ENCODE data around the gene SMCO2. TPM values are rescaled to one million over a fixed set of nuclear protein-coding genes. Genes with fewer than 3 reads are reported as not detected.

SMCO2 gene
- total RNA-seq, 1 experiment from 2014 or later: 0.36 TPM

DNA sequence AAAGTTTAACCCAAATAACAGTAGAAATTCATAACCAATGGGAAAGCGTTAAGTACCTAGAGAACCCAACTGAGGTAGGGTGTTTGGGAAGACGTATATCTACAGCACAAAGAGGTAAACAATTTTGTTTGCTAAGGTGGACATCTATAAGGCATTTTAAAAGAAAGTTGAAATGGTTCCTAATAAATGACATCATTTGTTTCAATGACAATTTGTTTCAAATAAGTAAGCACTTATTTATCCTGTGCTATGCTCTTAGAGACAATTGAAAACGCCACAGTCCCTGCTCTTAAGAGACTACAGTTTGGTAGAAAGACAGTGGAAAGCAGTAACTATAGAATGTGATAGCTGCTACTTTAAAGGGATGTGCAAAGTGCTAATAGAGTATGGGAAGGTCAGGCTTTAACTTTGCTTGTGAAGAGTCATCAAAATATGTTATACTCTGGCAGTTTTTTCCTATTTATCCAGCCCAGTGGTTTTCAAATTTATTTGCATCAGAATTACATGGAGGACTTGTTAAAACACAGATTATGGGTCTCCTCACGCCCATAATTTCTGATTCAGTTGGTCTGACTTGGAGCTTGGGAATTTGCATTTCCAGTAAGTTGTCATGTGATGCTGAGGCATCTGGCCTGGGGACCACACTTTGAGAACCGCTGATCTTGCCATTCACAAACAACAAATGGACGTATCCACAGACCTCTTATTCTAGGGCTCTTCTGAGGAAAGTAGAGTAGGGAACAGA lies 19.6 kb upstream of the SMCO2 start:
- H3K27ac ChIP-seq (ENCODE audit: low read length): no peak overlapping the region
- intact Hi-C loops (cut with micrococcal nuclease; ENCODE audit: unreplicated experiment): no loop called here
- no peak overlapping the region for H3K4me3 ChIP-seq (ENCODE audit: low read depth in 2 of 2, low read length in 2 of 2)
- H3K4me1 ChIP-seq (ENCODE audit: control insufficient read depth, insufficient read depth, low read length): no peaks in the 10 kb centered on the region
- DNase-seq (ENCODE audit: low read depth, low spot score) (no peak), ATAC-seq (no peak)
- no peaks in the 10 kb centered on the region for H3K9me3 ChIP-seq (ENCODE audit: control insufficient read depth, insufficient read depth, low read depth, low read length)
- no peaks in the 10 kb centered on the region for H3K36me3 ChIP-seq (ENCODE audit: control insufficient read depth, insufficient read depth, low read length)
- CTCF ChIA-PET: interaction anchor here (0.6 kb wide), 1 partner anchor 239 kb away, joined by 3 read pairs; no protein-coding TSS in a partner anchor
- no TSS peak for BruUV-seq (replicated peaks)
- TF ChIP-seq SIN3A (IDR thresholded peaks at IDR 0.05; ENCODE audit: borderline replicate concordance, insufficient read depth, low read depth, low read length) (no peak), POLR2AphosphoS5 (IDR thresholded peaks at IDR 0.05; ENCODE audit: low read depth, low read length) (no peak), TCF7L2 (IDR thresholded peaks at IDR 0.05; ENCODE audit: low read depth, low read length) (no peak)
- TF ChIP-seq, protein P1, sequence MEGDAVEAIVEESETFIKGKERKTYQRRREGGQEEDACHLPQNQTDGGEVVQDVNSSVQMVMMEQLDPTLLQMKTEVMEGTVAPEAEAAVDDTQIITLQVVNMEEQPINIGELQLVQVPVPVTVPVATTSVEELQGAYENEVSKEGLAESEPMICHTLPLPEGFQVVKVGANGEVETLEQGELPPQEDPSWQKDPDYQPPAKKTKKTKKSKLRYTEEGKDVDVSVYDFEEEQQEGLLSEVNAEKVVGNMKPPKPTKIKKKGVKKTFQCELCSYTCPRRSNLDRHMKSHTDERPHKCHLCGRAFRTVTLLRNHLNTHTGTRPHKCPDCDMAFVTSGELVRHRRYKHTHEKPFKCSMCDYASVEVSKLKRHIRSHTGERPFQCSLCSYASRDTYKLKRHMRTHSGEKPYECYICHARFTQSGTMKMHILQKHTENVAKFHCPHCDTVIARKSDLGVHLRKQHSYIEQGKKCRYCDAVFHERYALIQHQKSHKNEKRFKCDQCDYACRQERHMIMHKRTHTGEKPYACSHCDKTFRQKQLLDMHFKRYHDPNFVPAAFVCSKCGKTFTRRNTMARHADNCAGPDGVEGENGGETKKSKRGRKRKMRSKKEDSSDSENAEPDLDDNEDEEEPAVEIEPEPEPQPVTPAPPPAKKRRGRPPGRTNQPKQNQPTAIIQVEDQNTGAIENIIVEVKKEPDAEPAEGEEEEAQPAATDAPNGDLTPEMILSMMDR (IDR thresholded peaks at IDR 0.05): no peak
- TF ChIP-seq, protein P2, sequence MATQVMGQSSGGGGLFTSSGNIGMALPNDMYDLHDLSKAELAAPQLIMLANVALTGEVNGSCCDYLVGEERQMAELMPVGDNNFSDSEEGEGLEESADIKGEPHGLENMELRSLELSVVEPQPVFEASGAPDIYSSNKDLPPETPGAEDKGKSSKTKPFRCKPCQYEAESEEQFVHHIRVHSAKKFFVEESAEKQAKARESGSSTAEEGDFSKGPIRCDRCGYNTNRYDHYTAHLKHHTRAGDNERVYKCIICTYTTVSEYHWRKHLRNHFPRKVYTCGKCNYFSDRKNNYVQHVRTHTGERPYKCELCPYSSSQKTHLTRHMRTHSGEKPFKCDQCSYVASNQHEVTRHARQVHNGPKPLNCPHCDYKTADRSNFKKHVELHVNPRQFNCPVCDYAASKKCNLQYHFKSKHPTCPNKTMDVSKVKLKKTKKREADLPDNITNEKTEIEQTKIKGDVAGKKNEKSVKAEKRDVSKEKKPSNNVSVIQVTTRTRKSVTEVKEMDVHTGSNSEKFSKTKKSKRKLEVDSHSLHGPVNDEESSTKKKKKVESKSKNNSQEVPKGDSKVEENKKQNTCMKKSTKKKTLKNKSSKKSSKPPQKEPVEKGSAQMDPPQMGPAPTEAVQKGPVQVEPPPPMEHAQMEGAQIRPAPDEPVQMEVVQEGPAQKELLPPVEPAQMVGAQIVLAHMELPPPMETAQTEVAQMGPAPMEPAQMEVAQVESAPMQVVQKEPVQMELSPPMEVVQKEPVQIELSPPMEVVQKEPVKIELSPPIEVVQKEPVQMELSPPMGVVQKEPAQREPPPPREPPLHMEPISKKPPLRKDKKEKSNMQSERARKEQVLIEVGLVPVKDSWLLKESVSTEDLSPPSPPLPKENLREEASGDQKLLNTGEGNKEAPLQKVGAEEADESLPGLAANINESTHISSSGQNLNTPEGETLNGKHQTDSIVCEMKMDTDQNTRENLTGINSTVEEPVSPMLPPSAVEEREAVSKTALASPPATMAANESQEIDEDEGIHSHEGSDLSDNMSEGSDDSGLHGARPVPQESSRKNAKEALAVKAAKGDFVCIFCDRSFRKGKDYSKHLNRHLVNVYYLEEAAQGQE (IDR thresholded peaks at IDR 0.05; ENCODE audit: insufficient read depth in 1 of 2, low read depth in 2 of 2, low read length in 1 of 2): no peak
- H3K27me3 ChIP-seq (ENCODE audit: control insufficient read depth, insufficient read depth, low read length): no peaks in the 10 kb centered on the region
- in situ Hi-C loops (cut with HindIII; ENCODE audit: low pct_unique_long_range_greater_than_20kb, low sequenced_read_pairs): no loop called here
- POLR2A ChIA-PET: no interaction called here

DNA sequence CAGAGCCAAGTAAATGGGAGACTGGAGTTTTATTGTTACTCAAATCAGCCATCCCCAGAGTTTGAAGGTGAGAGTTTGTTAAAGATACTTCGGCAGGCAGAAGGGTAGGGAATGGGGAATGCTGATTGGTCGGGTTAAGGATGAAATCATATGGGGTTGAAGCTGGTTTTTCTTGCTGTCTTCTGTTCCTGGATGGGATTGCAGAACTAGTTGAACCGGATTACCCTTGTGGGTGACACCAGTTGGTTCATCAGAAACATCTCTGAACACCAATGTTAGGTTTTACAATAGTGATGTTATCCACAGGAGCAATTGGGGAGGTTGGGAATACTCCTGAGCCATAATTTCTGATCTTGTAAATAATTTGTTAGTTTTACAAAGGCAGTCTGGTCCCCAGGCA lies 18.7 kb upstream of the SMCO2 start:
- in situ Hi-C loops (cut with HindIII; ENCODE audit: low pct_unique_long_range_greater_than_20kb, low sequenced_read_pairs): no loop called here
- Histone ChIP-seq H3K36me3 (ENCODE audit: control insufficient read depth, insufficient read depth, low read length) (no peaks in the 10 kb centered on the region), H3K27me3 (ENCODE audit: control insufficient read depth, insufficient read depth, low read length) (no peaks in the 10 kb centered on the region), H3K27ac (ENCODE audit: low read length) (no peak overlapping the region), H3K9me3 (ENCODE audit: control insufficient read depth, insufficient read depth, low read depth, low read length) (no peaks in the 10 kb centered on the region), H3K4me1 (ENCODE audit: control insufficient read depth, insufficient read depth, low read length) (no peaks in the 10 kb centered on the region), H3K4me3 (ENCODE audit: low read depth in 2 of 2, low read length in 2 of 2) (no peak overlapping the region)
- no TSS peak for BruUV-seq (replicated peaks)
- no peak for TF ChIP-seq POLR2AphosphoS5 (IDR thresholded peaks at IDR 0.05; ENCODE audit: low read depth, low read length)
- TF ChIP-seq TCF7L2 (IDR thresholded peaks at IDR 0.05; ENCODE audit: low read depth, low read length): no peak
- no peak for TF ChIP-seq SIN3A (IDR thresholded peaks at IDR 0.05; ENCODE audit: borderline replicate concordance, insufficient read depth, low read depth, low read length)
- TF ChIP-seq, protein P2 (IDR thresholded peaks at IDR 0.05; ENCODE audit: insufficient read depth in 1 of 2, low read depth in 2 of 2, low read length in 1 of 2): no peak
- TF ChIP-seq, protein P1 (IDR thresholded peaks at IDR 0.05): no peak
- DNase-seq (ENCODE audit: low read depth, low spot score) (no peak), ATAC-seq (no peak)
- CTCF ChIA-PET: no interaction called here
- POLR2A ChIA-PET: interaction anchor here (0.7 kb wide), 1 partner anchor 25 kb away, joined by 3 read pairs; no protein-coding TSS in a partner anchor
- intact Hi-C loops (cut with micrococcal nuclease; ENCODE audit: unreplicated experiment): no loop called here

Measured in Panc1 (cell line).